Stimulated activated CD4-positive, alpha-beta T cell treated with anti-CD3 and anti-CD28 coated beads, Interleukin-4, amount 100 ng/mL, for 48 hours (primary cell): ENCODE measurements around the gene TAF11L7.
"Not testable (repeated sequence)": the region's sequence is repeated elsewhere in the genome, so short reads cannot be mapped to it uniquely, and the experiment has no call there.

Experiments used
- DNase-seq, 2 donors: peaks; one replicate each; pipeline ENCODE4 v3.0.0-alpha.2; 2020; ENCODE audit warnings: low read depth in 2 of 2

Gene TAF11L7

DNA sequence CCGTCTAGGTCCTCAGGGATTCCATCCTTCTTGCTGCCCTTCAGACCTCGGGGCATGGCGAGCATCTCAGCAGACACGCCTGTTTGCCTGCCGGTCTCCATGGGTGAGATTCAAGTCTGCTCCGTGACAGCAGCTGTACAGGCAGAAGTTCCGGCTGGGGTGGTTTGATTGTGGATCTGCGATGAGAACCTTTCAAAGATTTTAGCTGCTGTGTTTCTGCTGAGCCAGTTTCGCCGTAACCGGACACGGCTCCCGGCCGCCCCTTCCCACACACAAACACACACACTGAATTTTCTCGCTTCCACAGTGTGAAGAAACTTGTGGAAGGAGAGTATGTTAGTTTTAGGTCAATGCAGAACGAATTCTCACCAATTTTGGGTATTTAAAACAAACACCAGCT is at the start of gene TAF11L7:
TSS of gene TAF11L7 (minus strand) at position 101 of the 400 bp plus-strand sequence.
- DNase-seq, result not testable (repeated sequence)

DNA sequence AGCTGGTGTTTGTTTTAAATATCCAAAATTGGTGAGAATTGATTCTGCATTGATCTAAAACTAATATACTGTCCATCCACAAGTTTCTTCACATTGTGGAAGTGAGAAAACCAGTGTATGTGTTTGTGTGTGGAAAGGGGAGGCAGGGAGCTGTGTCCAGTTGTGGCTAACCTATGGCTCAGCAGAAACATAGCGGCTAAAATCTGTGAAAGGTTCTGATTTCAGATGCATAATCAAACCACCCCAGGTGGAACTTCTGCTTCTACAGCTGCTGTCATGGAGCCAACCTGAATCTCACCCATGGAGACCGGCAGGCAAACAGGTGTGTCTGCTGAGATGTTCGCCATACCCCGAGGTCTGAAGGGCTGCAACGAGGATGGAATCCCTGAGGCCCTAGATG is 48.6 kb upstream of the TAF11L7 start, which contains the start of gene TAF11L14:
TSS of gene TAF11L14 (plus strand) at position 301 of the 400 bp plus-strand sequence.
- DNase-seq, result no peak

DNA sequence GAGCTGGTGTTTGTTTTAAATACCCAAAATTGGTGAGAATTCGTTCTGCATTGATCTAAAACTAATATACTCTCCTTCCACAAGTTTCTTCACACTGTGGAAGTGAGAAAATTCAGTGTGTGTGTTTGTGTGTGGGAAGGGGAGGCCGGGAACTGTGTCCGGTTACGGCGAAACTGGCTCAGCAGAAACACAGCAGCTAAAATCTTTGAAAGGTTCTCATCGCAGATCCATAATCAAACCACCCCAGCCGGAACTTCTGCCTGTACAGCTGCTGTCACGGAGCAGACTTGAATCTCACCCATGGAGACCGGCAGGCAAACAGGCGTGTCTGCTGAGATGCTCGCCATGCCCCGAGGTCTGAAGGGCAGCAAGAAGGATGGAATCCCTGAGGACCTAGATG is 46.2 kb upstream of the TAF11L7 start, which contains the start of gene TAF11L13:
TSS of gene TAF11L13 (plus strand) at position 301 of the 400 bp plus-strand sequence.
- DNase-seq, result not testable (repeated sequence)

DNA sequence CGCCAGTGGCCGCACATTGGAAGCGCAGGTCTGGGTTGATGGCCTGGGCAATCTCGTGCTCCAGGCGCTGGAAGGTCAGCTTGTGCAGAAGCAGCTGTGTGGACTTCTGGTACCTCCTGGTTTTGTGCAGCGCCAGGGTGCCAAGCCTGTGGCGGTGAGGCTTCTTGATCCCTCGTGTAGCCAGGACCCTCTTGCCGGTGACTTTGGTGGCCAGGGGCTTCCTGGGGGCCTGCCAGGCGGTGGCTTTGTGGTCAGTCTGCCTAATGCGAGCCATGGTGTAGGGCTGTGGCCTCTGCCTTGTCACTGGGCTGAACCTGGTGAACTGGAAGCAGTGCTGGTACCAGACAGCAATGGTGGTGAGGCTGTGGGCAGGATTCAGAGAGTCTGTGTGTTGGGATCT is 40.1 kb upstream of the TAF11L7 start:
- no peak for DNase-seq

DNA sequence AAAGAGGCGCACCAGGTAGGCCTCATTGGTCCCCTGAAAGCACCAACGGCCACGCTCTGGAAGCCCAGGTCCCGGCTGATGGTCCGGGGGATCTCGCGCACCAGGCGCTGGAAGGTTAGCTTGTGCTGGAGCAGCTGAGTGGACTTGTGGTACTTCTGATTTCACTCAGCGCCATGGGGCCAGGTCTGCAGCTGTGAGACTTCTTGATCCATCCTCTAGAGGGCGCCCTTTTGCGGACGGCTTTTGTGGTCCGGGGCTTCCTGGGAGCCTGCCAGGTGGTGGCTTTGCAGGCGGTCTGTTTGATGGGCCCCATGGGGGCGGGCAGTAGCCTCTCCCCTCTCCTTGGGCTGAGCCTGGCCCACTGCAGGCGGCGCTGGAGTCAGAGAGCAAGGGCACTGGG is 35.1 kb upstream of the TAF11L7 start:
- no peak for DNase-seq

DNA sequence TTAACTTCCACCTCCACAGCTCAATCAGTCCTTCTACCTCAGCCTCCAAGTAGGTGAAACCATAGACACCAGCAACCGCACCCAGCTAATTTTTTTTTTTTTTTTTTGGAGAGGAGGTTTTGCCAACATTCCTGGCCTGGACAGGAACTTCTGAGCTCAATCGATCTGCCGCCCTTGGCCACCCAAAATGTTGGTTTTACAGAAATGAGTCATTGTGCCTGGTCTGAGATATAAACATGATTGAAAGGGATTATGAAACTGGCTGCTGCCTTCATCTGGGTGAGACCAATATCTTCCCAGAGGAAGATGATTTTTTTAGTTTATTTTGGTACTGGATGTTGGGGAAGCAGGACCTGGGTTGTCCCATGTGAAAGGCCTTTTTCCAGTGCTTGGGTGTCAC is 33.8 kb upstream of the TAF11L7 start:
- DNase-seq, result no peak

DNA sequence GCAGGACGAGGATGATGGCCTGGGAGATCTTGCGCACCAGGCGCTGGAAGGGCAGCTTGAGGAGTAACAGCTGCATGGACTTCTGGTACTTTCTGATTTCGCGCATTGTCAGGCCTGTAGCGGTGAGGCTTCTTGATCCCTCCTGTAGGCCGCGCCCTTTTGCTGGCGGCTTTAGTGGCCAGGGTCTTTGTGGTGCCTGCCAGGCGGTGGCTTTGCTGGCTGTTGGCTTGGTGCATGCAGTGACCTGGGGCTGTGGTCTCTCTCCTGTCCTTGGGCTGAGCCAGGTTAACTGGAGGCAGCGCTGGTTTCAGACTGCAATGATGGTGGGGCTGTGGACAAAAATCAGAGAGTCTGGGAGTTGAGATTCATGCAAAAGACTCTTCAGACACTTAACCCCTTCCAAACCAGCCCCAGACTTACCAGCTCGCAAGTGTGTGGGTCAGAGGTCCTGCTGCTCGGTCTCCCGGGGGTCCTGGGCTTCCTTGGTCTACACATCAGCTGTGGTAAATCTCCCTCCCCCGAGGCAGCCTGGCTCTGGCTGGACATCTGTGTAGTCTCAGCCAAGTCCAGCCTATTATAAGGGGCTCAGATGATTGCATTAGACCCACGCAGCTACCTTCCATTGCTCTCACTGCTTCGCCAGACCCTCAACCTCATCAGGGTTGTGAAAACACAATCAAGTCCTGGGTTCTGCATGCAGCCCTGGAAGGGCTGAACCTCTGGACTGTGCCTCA is 29.5 kb upstream of the TAF11L7 start:
- no peak for DNase-seq

DNA sequence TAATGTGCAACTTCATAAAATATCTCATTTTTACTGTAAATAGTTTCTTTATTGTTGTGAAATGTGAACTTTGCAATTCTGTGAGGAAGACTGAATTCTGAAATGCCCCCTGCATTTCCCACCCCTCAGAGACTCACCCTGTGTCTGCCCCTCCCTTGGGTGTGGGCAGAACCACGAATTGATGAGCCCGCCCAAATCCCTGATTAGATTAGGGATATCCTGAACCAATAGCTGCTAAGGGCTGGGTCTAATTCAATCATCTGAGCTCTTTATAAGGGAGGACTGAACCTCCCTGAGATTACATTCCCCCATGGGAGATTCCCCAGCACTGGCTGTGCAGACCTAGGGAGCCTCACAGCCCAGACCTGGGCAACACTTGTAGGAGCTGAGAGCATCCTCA is 24.5 kb upstream of the TAF11L7 start, which contains the start of gene TAF11L12:
TSS of gene TAF11L12 (plus strand) at position 301 of the 400 bp plus-strand sequence.
- DNase-seq, result not testable (repeated sequence)

DNA sequence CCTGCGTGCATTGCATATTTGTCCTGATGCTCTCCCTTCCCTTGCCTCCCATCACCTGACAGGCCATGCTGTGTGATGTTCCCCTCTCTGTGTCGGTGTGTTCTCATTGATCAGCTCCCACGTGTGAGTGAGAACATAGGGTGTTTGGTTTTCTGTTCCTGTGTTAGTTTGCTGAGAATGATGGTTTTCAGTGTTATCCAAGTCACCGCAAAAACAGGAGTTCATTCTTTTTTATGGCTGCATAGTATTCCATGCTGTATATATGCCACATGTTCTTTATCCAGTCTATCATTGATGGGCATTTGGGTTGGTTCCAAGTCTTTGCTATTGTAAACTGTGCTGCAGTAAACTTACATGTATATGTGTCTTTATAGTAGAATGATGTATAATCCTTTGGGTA is 21.9 kb upstream of the TAF11L7 start:
- DNase-seq, result not testable (repeated sequence)

DNA sequence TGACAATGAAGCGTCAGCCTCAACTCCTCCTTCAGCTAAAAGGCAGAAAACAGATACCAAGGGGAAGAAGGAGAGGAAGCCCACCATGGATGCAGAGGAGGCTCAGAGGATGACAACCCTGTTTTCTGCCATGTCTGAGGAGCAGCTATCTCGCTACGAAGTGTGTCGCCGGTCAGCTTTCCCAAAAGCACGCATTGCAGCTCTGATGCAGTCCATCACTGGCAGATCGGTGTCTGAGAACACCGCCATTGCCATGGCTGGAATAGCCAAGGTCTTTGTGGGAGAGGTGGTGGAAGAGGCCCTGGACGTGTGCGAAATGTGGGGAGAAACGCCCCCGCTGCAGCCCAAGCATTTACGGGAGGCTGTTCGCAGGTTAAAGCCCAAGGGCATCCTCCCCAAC is 19.4 kb upstream of the TAF11L7 start:
- no peak for DNase-seq

DNA sequence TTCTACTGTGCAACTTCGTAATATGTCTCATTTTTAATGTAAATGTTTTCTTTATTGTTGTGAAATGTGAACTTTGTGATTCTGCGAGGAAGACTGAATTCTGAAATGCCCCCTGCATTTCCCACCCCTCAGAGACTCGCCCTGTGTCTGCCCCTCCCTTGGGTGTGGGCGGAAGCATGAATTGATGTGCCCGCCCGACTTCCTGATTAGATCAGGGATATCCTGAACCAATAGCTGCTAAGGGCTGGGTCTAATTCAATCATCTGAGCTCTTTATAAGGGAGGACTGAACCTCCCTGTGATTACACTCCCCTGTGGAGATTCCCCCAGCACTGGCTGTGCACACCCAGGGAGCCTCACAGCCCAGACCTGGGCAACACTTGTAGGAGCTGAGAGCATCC is 18.3 kb upstream of the TAF11L7 start, which contains the start of gene TAF11L11:
TSS of gene TAF11L11 (plus strand) at position 304 of the 400 bp plus-strand sequence.
- DNase-seq, result not testable (repeated sequence)

DNA sequence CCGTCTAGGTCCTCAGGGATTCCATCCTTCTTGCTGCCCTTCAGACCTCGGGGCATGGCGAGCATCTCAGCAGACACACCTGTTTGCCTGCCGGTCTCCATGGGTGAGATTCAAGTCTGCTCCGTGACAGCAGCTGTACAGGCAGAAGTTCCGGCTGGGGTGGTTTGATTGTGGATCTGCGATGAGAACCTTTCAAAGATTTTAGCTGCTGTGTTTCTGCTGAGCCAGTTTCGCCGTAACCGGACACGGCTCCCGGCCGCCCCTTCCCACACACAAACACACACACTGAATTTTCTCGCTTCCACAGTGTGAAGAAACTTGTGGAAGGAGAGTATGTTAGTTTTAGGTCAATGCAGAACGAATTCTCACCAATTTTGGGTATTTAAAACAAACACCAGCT is 12.2 kb upstream of the TAF11L7 start, which contains the start of gene TAF11L10:
TSS of gene TAF11L10 (minus strand) at position 101 of the 400 bp plus-strand sequence.
- DNase-seq, result not testable (repeated sequence)

DNA sequence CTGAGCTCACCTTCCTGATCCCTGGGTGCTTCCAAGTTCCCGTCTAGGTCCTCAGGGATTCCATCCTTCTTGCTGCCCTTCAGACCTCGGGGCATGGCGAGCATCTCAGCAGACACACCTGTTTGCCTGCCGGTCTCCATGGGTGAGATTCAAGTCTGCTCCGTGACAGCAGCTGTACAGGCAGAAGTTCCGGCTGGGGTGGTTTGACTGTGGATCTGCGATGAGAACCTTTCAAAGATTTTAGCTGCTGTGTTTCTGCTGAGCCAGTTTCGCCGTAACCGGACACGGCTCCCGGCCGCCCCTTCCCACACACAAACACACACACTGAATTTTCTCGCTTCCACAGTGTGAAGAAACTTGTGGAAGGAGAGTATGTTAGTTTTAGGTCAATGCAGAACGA is 8.7 kb upstream of the TAF11L7 start, which contains the start of gene TAF11L9:
TSS of gene TAF11L9 (minus strand) at position 140 of the 400 bp plus-strand sequence.
- DNase-seq, result not testable (repeated sequence)

DNA sequence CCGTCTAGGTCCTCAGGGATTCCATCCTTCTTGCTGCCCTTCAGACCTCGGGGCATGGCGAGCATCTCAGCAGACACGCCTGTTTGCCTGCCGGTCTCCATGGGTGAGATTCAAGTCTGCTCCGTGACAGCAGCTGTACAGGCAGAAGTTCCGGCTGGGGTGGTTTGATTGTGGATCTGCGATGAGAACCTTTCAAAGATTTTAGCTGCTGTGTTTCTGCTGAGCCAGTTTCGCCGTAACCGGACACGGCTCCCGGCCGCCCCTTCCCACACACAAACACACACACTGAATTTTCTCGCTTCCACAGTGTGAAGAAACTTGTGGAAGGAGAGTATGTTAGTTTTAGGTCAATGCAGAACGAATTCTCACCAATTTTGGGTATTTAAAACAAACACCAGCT is 5.3 kb upstream of the TAF11L7 start, which contains the start of gene TAF11L8:
TSS of gene TAF11L8 (minus strand) at position 101 of the 400 bp plus-strand sequence.
- DNase-seq, result not testable (repeated sequence)
